HepG2 (cell line): ENCODE data around the gene NSG2.

Experiments
- ARID3A ChIP-seq: IDR thresholded peaks from 2 replicates; pipeline ENCODE4 v1.6.1; 2012; ENCODE audit warnings: low read depth, low read length, improper control_type of control experiment
- ATF7 ChIP-seq, 2 experiments: fragments of 450-650 bp in 1 of 2; sonication (generic) in 1 of 2; formaldehyde crosslinking in 1 of 2; IDR thresholded peaks; 2 replicates each; pipeline versions ENCODE4 v1.4.0 to v1.6.1; 2016 to 2020; ENCODE audit warnings: antibody characterized with exemption in 1 of 2, mild to moderate bottlenecking in 1 of 2, missing genetic modification reagents in 1 of 2
- CTCF ChIP-seq: sonication (generic); formaldehyde crosslinking; IDR thresholded peaks from 2 replicates; pipeline ENCODE4 v1.5.0; 2020; ENCODE audit warnings: mild to moderate bottlenecking, missing genetic modification reagents, moderate library complexity
- E2F5 ChIP-seq: sonication (generic); formaldehyde crosslinking; conservative IDR thresholded peaks from 2 replicates; pipeline ENCODE4 v1.4.0; 2020; ENCODE audit warnings: missing genetic modification reagents
- EP300 ChIP-seq, 3 experiments: sonication (generic) in 1 of 3; formaldehyde crosslinking in 1 of 3; IDR thresholded peaks; 2 replicates each; pipeline versions ENCODE4 v1.5.1 to v1.6.1; 2011 to 2020; ENCODE audit warnings: low read depth in 2 of 3, low read length in 2 of 3, borderline replicate concordance in 1 of 3, improper control_type of control experiment in 1 of 3, mild to moderate bottlenecking in 1 of 3, missing genetic modification reagents in 1 of 3, moderate library complexity in 1 of 3
- HOMEZ ChIP-seq: IDR thresholded peaks from 2 replicates; pipeline ENCODE4 v1.6.1; 2016; ENCODE audit warnings: low read depth
- POLR2AphosphoS2 ChIP-seq: IDR thresholded peaks from 2 replicates; pipeline ENCODE4 v1.6.1; 2011; ENCODE audit warnings: low read depth, low read length, improper control_type of control experiment
- POLR2AphosphoS5 ChIP-seq: IDR thresholded peaks from 2 replicates; pipeline ENCODE4 v1.6.1; 2012; ENCODE audit warnings: low read depth, low read length
- SMARCC2 ChIP-seq: fragments of 450-650 bp; IDR thresholded peaks from 2 replicates; pipeline ENCODE4 v1.6.1; 2017; ENCODE audit warnings: antibody characterized with exemption, mild to moderate bottlenecking
- SP1 ChIP-seq, 2 experiments: fragments of 450-650 bp in 1 of 2; sonication (generic) in 1 of 2; formaldehyde crosslinking in 1 of 2; IDR thresholded peaks; 2 replicates each; pipeline versions ENCODE4 v1.4.0 to v1.6.1; 2016 to 2020; ENCODE audit warnings: missing genetic modification reagents in 1 of 2
- TBX3 ChIP-seq: fragments of 450-650 bp; IDR thresholded peaks from 2 replicates; pipeline ENCODE4 v1.6.1; 2017; ENCODE audit warnings: antibody characterized with exemption, mild to moderate bottlenecking, inconsistent platforms, borderline replicate concordance
- ZNF34 ChIP-seq: sonication (generic); formaldehyde crosslinking; IDR thresholded peaks from 2 replicates; pipeline ENCODE4 v1.4.0; 2020; ENCODE audit warnings: mild to moderate bottlenecking, missing genetic modification reagents, borderline replicate concordance
- ZNF598 ChIP-seq: sonication (generic); formaldehyde crosslinking; IDR thresholded peaks from 2 replicates; pipeline ENCODE4 v1.5.1; 2020; ENCODE audit warnings: mild to moderate bottlenecking, missing genetic modification reagents, borderline replicate concordance
- ZNF687 ChIP-seq: sonication (generic); formaldehyde crosslinking; IDR thresholded peaks from 2 replicates; pipeline ENCODE4 v1.5.1; 2020; ENCODE audit warnings: mild to moderate bottlenecking, missing genetic modification reagents, moderate library complexity

- no peak for TF ChIP-seq TBX3
- no peak for TF ChIP-seq E2F5 (CRISPR knock-in tag)
- no peak for TF ChIP-seq CTCF
- TF ChIP-seq ZNF598 (CRISPR knock-in tag), result no peak
- no peak for TF ChIP-seq ARID3A
- no peak for TF ChIP-seq EP300 (IDR thresholded peaks at IDR 0.05; ENCODE audit: low read depth in 2 of 2, low read length in 2 of 2)
- no peak for TF ChIP-seq EP300 (CRISPR knock-in tag; IDR thresholded peaks at IDR 0.05; ENCODE audit: borderline replicate concordance)
- no peak for TF ChIP-seq ATF7 (IDR thresholded peaks at IDR 0.05)
- no peak for TF ChIP-seq ATF7 (CRISPR knock-in tag; IDR thresholded peaks at IDR 0.05)
- TF ChIP-seq POLR2AphosphoS5, result no peak
- TF ChIP-seq SP1 (IDR thresholded peaks at IDR 0.05), result no peak
- TF ChIP-seq SP1 (CRISPR knock-in tag; IDR thresholded peaks at IDR 0.05), result no peak
- no peak for TF ChIP-seq ZNF34 (CRISPR knock-in tag)
- no peak for TF ChIP-seq HOMEZ (CRISPR knock-in tag)
- TF ChIP-seq ZNF687 (CRISPR knock-in tag), result no peak
- TF ChIP-seq SMARCC2, result no peak
- no peak for TF ChIP-seq POLR2AphosphoS2
Measured at GRCh38 chr5:174067499-174067898, 22.0 kb downstream of the NSG2 start.
